AG04450 (cell line): ENCODE measurements around the gene TMEM229B. TPM values are rescaled to one million over a fixed set of nuclear protein-coding genes. Genes with fewer than 3 reads are reported as not detected.

Source experiments
- CTCF ChIA-PET: fragments of 300-600, 350-600 bp; formaldehyde crosslinking; extraction: SDS; loops from one replicate; lab custom pipeline; 2022; ENCODE audit warnings: antibody characterized with exemption, inconsistent platforms; lab: Charles Lee
- POLR2A ChIA-PET: fragments of 350-600 bp; formaldehyde crosslinking; extraction: SDS; loops from one replicate; lab custom pipeline; 2021; ENCODE audit warnings: antibody characterized with exemption, inconsistent platforms; lab: Yijun Ruan, JAX
- DNase-seq: peaks from one replicate; pipeline ENCODE4 v3.0.0-alpha.2; 2011; ENCODE audit warnings: low read depth, low spot score
- H3K27ac ChIP-seq: one replicate; pipeline ENCODE4 v1.5.1; 2012; ENCODE audit warnings: low read depth, low read length, control low read depth
- H3K27me3 ChIP-seq: one replicate; pipeline ENCODE4 v1.6.0; 2012; ENCODE audit warnings: low read length; ENCODE audit not compliant: control insufficient read depth, insufficient read depth
- H3K4me3 ChIP-seq: 2 replicates; pipeline ENCODE4 v1.5.1; 2011; ENCODE audit warnings: mild to moderate bottlenecking, low read depth, low read length, control low read depth
- H3K9me3 ChIP-seq: 2 replicates; pipeline ENCODE4 v1.5.1; 2012; ENCODE audit warnings: low read length; ENCODE audit not compliant: control insufficient read depth, insufficient read depth
- CTCF ChIP-seq: IDR thresholded peaks from 2 replicates; pipeline ENCODE4 v1.5.1; 2011; ENCODE audit warnings: low read depth, low read length, control low read depth, inconsistent platforms
- polyA plus RNA-seq: library from polyadenylated mRNA; depleted of rRNA; stranded (reverse); fragments of >200 nt; gene quantifications from 2 replicates; pipeline ENCODE4 v1.2.3, GENCODE V29; 2011

Gene TMEM229B
- polyA plus RNA-seq, 1 experiment: 0.07 TPM

GRCh38 chr14:67428501-67429031 lies 60.0 kb downstream of the TMEM229B start:
- ChIA-PET CTCF (interaction anchor here (0.8 to 5.8 kb wide), 14 partner anchors 10 to 275 kb away, joined by 3 to 114 read pairs (median 10); partner anchors contain the start of genes ARG2 and RDH11), POLR2A (no interaction called here)
- no peak overlapping the region for H3K27ac ChIP-seq
- no peak overlapping the region for H3K4me3 ChIP-seq
- peaks cover 16% of the 10 kb centered on the region for H3K27me3 ChIP-seq
- peak; percentile 27 for DNase-seq
- no peaks in the 10 kb centered on the region for H3K9me3 ChIP-seq
- peak; percentile 7; the same call in 1 of the 2 replicates for TF ChIP-seq CTCF

GRCh38 chr14:67426983-67427606 lies 61.4 kb downstream of the TMEM229B start:
- POLR2A ChIA-PET: no interaction called here

GRCh38 chr14:67426161-67426560 lies 62.4 kb downstream of the TMEM229B start:
- Histone ChIP-seq H3K27ac (no peak overlapping the region), H3K4me3 (no peak overlapping the region), H3K9me3 (no peaks in the 10 kb centered on the region), H3K27me3 (peaks cover 3% of the 10 kb centered on the region)
- no peak for TF ChIP-seq CTCF
- POLR2A ChIA-PET: no interaction called here
- DNase-seq: no peak
- CTCF ChIA-PET: interaction anchor here (0.6 to 5.8 kb wide), 20 partner anchors 8 to 280 kb away, joined by 3 to 114 read pairs (median 7); partner anchors contain the start of genes PIGH, PLEK2 and RDH12

More at GRCh38 chr14:67426983-67427606, 61.4 kb downstream of the TMEM229B start:
- Histone ChIP-seq H3K27me3 (peaks cover 10% of the 10 kb centered on the region), H3K9me3 (no peaks in the 10 kb centered on the region), H3K4me3 (no peak overlapping the region), H3K27ac (no peak overlapping the region)
- CTCF ChIA-PET: interaction anchor here (0.6 to 5.8 kb wide), 46 partner anchors 9 to 284 kb away, joined by 3 to 114 read pairs (median 6); partner anchors contain the start of genes ARG2, PIGH, PLEK2 and RDH11
- peak; percentile 45 for DNase-seq
- TF ChIP-seq CTCF: peak; percentile 86

GRCh38 chr14:67425608-67426007 lies 62.9 kb downstream of the TMEM229B start:
- H3K4me3 ChIP-seq: no peak overlapping the region
- CTCF ChIA-PET: interaction anchor here (1.9 to 5.8 kb wide), 7 partner anchors 10 to 278 kb away, joined by 4 to 114 read pairs (median 19); partner anchors contain the start of gene PIGH
- no peak for TF ChIP-seq CTCF
- DNase-seq: no peak
- no peaks in the 10 kb centered on the region for H3K9me3 ChIP-seq
- peaks cover 3% of the 10 kb centered on the region for H3K27me3 ChIP-seq
- H3K27ac ChIP-seq: no peak overlapping the region
- POLR2A ChIA-PET: no interaction called here

GRCh38 chr14:67424539-67424938 lies 64.0 kb downstream of the TMEM229B start:
- ChIA-PET CTCF (interaction anchor here (0.6 to 5.8 kb wide), 9 partner anchors 9 to 344 kb away, joined by 3 to 114 read pairs (median 5); no protein-coding TSS in a partner anchor), POLR2A (no interaction called here)
- no peak overlapping the region for H3K4me3 ChIP-seq
- H3K9me3 ChIP-seq: no peaks in the 10 kb centered on the region
- peaks cover 6% of the 10 kb centered on the region for H3K27me3 ChIP-seq
- DNase-seq: no peak
- H3K27ac ChIP-seq: no peak overlapping the region
- TF ChIP-seq CTCF: no peak
